ENCODE results near the gene CYP4V2.

The CYP4V2 gene

DNA sequence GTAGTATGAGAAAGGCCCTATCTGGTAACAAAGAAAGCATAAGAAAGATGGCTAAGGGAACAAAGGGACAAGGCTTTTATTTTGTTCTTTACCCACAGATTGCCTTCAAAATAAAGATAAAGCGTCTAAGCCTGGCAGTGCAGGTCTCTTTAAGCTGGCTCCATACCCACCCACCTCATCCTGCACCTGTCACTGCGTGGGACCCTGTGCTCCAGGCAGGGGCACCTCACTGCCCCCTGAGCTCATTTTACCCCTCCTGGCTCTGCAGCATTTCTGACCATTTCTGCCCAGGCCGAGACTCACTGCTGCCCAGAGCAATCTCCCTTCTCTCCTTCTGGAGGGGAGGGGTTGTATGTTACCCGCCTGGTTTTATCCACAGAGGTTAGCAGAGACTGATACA is 1.7 kb upstream of the CYP4V2 start:
- no peak for DNase-seq

DNA sequence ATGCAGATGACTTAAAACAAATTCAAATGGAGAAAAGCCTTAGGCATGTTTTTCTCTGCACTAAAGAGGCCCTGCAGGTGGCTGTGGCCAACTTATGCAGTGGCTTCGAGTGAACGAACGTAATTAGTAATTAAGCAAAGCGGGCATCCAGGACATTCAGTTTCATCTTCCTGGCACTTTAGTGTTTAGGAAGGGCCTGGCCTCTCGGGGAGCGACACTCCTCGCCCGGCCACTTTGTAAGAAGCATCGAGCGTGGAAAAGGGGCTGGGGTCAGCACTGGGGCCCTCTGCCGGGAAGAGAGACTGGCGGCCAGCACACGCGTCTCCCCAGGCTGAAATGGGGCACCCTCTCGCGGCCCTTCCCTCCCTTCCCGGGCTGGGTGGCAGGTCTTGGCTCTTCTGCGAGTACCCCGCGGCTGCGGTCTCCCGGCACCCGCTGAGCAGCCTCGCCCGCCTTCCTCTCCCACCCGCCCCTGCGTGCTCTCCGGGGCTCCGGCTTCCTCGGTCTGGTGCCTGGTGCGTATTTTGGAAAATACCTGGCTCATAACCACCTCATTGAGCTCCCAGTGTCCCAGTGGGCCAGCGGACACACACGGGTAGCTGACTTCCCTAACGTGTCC is 677 bp upstream of the CYP4V2 start:
- peak; percentile 2 for DNase-seq

DNA sequence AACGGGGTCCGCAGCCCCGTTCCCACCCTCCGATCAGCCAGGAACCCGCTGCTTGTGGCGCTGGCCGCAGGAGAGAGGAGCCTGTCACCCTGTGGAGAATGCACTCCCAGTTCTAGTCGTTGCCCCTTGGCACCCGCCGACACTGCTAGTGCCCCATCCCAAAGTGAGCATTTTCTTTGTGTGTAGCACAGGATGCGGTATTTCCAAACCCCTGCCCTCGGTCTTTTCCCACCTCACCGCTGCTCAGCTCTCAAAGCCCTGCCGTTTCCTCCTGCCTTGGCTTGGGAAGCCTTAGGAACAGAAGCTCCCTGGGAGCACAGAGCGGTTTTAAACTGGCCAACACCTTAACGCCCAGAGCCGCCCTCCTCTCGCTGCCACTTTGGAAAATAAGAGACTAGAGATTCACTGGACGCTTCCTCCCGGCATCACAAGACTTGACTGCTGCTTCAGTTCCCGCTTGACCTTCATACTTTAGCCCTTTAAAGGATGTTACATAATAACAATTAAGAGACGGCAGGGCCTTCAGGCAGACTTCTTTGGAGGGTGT is 772 bp downstream of the CYP4V2 start:
- peak; percentile 35 for DNase-seq

DNA sequence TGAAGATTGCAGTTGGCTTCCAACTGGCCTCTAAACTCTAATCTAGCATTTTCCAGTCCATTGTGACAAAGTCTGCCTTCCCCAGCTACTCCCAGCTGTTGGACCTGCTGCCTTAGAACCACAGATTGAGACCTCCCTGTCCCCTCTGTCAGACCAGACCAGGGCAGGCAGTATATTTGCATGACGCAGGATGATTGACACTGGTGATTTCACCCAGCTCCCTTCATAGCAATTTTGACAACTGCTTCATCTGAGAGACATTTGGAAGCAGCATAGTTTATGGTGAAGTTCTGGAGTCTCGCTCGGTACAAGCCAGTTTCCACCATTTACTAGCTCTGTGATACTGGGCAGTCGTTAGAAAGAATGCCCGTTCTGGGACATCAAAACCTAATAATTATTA is 2.5 kb downstream of the CYP4V2 start:
- DNase-seq, result no peak

DNA sequence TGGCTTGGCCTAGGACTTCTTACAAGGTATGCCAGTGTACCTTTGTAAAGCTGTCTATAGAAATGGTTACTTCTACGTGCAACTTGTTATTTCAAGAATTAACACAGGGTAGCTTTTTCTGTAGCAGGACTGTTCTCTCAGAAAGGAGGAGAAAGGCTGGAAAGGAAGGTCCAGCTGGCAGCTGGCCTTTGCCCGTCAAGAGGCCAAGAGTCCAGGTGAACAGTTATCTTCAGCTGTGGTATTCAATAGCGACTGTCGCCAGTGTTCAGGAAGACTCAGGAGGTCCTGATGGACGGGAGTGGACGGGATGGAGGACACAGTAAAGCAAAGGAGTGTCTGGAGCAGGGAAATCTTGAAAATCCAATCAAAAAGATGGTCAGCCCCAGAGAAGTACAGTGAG is 4.7 kb downstream of the CYP4V2 start:
- no peak for DNase-seq

DNA sequence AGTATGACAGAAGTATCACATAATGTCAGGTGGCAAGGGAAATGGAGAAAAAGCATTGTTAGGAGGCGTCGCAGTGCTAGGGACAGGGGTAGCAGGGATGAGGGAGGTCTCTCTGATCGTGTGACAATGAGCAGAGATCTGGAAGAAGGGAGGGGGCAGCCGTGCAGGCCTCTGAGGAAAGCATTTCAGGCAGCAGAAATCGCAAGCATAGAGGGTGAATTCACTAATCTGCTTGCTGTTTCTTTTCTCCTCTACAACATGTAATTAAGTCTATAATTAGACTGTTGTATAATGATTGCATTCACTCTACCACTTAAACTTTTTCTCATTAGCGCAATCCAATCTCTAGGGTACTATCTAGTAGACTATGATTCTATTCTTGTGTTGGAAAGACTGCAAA is 9.1 kb downstream of the CYP4V2 start:
- no peak for DNase-seq

DNA sequence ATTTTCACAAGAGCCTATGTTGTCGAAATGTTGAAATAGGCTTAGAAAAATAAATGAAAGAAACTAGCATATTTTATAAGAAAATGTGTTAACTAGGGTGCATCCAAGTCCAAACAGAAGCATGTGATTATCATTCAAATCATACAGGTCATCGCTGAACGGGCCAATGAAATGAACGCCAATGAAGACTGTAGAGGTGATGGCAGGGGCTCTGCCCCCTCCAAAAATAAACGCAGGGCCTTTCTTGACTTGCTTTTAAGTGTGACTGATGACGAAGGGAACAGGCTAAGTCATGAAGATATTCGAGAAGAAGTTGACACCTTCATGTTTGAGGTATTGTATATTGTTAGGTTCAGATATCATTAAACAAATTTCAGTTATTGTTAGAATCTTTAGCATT is 9.6 kb downstream of the CYP4V2 start:
- DNase-seq, result no peak

DNA sequence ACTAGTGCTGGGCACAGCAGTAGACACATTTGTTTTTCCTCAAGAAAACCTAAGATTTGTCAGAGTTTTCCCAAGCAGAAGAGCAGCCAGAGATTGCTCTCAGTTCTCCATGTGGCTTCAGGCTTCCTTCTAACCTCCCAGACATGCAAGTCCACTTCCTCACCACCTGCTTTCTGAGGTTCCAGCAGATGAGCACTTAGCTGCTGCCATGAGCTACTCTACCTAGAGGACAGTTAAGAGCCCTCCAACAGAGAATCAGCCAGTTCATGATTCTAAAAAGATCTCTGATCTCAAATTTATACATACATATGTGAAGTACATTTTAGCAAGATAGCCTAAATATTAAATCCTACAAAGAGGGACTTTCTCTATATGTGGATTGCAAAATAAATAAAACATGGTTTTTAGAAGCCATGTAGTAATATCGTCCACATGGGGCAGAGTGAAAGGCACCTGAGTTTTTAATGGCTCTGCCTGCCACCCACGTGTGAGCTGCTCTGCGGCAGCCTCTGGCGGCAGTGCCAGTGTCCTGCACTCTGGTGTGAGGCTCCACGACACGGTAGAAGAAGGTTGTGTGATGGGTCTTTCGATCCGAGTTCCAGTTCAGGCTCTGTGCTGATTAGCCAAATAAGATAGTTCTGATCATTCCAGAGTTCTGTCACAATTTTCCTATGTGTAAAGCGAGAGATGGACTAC is 10.3 kb downstream of the CYP4V2 start:
- peak; percentile 22 for DNase-seq

DNA sequence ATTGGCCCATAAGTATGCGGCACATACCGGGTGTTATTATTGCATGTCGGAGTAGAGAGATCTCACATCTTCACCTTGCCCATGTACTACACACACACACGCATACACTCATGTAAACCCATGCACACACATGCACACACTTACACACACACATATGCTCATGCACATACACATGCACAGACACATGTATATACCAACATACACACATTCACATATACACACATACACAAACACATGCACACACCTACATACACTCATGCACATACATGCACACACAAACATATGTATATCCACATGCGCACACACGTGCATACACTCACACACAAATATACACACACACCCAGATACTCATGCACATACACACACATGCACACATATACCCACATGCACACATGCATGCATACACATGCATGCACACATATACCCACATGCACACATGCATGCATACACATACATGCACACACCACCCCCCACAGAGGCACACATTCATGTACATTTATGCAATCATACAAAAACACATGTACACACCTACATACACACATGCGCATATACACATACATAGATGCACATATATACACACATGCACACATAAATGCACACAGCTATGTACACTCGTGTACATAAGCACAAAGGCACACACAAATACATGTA is 11.2 kb downstream of the CYP4V2 start:
- DNase-seq, result no peak

DNA sequence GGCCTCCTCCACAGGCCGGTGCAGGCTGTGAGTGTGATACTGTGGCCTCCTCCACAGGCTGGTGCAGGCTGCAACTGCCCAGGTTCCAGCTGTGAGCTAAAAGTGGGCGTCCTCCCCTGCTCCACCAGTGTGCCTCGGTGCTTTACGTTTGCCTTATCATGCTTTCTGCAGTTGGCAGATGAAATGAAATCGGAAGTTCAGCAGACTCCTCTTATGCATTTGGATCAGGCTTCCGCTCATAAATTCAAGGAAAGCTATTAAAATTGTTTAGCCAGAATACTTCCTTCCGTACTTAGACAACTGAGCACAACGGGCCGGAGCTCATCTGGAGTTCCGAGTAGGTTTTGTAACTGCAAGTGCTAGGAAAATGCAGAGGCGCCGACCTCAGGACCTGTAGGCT is 12.0 kb downstream of the CYP4V2 start:
- no peak for DNase-seq

DNA sequence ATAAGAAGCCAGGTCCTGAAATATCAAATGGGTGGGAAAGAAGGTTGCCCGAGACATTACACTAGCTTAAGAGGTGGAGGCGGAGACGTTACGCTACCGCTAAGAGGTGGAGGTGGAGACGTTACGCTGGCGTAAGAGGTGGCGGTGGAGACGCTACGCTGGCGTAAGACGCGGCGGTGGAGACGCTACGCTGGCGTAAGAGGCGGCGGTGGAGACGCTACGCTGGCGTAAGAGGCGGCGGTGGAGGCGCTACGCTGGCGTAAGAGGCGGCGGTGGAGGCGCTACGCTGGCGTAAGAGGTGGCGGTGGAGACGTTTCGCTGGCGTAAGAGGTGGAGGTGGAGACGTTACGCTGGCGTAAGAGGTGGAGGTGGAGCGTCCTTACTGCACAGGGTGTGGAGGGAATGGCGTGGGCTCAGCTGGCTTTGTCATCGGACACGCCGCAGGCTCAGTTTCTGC is 12.8 kb downstream of the CYP4V2 start:
- DNase-seq, result peak; percentile 68

DNA sequence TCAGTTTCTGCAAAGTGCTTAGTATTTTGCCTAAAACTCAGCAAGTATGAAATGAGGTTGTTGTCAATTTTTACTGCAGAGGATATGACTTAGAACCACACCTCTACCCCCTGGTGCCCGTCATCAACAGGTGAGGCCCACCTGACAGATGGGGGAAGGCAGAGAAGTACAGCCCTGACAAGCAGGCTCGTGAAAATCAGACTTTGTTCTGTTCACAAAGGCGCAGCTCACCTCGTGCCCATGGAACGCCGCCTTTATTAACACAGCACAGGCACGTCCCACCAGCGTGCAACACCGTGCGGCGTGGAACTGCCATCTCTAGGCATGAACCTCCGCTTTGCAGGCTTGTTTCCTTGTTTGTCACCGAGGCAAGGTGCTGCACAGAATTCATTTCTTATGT is 13.3 kb downstream of the CYP4V2 start:
- DNase-seq, result no peak

DNA sequence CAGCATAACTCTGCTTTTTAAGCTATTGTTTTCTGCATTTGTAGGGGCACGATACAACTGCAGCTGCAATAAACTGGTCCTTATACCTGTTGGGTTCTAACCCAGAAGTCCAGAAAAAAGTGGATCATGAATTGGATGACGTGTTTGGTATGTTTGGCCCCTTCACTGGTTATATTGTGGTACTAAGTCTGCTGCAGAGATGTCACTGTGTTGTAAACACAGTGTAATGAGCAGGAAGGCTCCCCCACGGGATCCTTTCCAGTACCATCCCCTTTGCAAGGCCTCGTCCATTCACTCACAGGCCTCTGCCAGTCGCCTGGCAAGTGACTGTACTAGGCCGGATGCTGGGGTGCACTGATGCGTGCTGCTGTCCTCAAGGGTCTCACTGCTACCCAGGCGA is 13.8 kb downstream of the CYP4V2 start:
- no peak for DNase-seq

DNA sequence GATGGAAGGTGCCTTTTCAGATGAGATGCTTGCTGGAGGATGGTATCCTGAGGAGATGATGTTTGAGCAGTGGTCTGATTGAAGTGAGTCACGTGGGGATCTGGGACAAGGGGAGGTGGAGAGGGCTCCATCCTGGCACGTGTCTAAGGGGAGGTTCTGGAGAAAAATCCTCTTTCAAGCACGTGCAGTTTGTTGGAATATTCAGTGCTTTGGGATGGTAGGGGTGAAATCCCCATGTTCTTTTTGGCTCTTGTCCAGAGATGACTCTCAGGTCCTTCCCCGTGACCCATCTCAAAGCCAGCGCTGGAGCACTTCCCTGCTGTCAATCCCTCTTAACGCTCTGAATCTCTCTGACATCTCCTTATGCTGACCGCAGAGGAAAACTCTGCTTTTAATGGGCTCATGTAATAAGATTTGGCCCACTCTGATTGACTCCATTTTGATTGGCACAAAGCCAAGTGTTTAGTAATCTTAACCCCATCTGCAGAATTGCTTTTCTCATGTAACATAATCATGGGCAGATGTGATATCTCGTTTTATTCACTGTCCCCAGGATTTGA is 25.2 kb downstream of the CYP4V2 start:
- DNase-seq, result peak; percentile 28

DNA sequence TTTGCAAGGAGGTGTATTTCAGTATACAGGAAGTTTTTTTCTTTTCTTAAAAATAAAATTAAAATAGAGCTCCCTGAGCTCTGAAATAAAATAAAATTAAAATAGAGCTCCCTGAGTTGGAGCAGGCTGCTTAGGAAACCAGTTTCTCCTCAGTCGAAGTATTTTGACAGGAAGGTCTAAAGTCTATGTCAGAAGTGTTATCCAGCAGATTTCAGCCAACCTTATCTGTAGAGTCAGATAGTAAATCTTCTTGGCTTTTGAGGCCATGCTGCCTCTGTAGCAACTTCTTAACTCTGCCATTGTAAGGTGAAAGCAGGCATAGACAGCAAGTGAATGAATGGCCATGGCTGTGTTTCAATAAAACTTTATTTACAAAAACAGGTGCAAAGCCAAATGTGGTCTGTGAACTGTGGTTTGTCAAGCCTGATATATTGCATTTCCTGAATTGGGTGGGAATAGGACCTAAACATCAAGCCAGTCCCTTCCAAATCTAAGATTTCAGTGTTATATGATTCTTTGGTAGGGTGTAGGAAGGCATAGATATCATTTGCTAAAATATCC is 26.4 kb downstream of the CYP4V2 start:
- no peak for DNase-seq

DNA sequence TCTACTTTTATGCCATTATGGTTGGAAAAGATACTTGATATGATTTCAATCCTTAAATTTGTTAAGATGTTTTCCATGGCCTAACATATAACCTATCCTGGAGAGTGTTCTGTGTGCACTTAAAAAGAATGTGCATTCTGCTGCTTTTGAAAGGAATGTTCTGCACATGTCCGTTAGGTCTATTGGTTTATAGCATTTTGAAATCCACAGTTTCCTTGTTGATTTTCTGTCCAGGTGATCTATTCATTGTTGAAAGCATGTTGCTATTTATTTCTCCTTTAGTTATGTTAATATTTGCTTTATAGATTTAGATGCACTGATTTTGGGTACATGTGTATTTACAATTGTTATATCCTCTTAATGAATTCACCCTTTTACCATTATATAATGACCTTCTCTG is 30.3 kb downstream of the CYP4V2 start:
- DNase-seq, result no peak

DNA sequence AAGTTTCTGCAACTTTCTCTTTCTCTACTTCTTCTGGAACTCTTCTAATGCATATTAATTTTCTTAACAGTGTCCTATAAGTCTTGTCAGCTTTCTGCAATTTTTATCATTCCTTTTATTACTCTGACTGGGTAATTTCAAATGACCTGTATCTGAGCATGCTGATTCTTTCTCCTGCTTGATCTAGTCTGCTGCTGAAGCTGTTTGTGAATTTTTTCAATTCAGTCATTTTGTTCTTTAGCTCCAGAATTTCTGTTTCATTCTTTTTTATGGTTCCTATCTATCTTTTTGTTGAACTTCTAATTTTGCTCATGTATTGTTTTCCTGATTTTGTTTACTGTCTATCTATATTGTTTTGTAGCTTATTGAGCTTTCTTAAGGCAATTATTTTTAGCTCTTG is 34.5 kb downstream of the CYP4V2 start:
- no peak for DNase-seq

DNA sequence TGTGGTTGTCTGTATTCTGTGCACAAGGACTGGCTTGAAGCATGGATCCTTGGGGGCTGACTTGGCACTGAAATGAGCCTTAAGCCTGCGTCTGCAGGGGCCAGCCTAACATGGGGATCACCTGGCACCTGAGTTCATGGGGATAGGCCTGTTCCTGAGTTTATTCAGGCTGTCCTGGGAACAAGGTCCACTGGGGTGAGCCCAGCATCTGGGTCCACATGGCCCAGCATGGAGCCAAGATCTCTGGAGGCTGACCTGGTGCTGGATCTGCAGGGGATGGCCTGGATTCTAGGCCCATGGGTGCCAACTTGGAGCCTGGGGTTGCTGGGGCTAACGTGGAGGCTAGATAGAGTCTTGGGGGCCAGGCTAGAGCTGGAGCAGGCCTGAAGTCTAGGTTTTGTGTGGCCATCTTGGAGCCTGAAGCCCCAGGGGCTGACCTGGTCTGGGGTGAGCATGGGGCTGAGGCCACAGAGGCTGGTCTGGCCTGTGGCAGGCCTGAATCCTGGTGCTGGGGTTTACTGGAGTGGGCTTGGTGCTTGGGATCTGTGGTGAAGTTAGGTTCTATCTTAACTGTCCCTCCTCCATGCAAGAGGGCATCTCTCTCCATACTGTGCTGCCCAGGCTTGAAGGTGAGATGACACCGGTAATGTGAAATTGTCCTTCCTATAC is 35.3 kb downstream of the CYP4V2 start:
- DNase-seq, result no peak

DNA sequence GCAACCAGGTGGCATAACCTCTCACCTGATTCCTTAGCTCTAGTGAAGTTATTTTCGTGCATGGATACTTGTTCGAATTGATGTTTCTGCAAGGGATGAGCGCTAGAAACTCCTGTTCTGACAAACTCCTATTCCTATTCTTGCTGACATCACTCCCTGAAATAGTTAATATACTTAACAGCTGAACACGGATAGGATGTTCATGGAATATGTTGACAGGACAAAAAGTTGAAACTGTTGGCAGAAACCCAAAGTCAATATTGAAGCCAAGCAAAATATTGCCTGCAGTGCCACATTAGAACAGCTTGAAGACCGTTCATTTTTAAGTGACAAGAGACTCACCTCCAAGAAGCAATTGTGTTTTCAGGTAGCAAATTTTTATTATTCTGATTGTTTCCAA is 35.9 kb downstream of the CYP4V2 start, which contains the start of gene KLKB1:
Gene KLKB1 (plus strand): TSS at position 287 of the 400 bp plus-strand sequence. CDS start 689 bp downstream, outside the sequence.
- peak; percentile 5 for DNase-seq

DNA sequence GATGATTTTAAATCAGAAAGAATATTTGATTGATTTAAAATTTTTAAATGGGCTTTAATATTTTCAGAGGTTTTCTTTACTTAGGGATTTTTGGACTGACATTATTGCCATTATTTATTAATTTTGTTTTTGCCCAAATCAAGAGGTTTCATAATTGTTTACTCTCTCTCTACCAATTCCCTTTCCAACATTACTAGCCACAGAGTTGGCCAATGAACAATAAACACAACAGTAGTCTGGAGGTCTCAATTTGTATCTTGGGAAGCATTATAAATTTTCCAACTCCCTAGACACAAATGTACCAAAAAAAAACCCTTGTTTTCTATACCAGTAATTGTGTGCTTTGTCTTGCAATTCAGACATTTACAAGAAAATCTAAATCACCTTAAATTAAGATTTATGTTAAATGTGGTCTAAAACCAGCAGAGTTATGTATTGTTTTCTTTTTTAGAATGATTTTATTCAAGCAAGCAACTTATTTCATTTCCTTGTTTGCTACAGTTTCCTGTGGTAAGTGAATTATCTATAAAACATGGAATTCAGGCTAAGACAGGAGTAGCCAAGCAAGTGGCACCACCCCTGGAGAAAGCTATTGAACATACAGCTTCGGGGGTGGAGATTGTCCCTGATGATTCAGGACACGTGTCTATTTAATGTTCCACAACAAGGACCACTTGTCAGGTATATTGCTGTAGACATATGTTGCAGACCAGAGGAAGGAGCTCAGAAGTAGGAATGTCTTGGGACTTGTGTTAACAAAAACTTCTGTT is 36.6 kb downstream of the CYP4V2 start:
- DNase-seq, result no peak

DNA sequence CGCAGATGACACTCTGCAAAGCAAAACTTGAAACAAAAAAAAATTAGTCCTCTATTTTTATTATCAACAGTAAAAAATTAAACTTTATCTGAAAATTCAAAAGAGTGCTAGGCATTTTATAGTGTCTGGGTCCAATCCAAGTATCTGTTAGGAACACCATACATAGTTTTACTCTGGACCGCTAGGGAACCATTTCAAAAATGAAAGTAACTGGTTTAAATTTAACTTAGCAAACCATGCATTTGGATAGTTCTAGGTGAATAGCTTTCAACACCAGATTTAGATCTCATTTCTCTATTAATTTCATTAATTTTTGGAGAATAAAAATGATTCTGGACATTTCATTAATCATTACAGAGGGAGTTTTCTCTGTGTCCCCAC is 37.1 kb downstream of the CYP4V2 start:
- no peak for DNase-seq

DNA sequence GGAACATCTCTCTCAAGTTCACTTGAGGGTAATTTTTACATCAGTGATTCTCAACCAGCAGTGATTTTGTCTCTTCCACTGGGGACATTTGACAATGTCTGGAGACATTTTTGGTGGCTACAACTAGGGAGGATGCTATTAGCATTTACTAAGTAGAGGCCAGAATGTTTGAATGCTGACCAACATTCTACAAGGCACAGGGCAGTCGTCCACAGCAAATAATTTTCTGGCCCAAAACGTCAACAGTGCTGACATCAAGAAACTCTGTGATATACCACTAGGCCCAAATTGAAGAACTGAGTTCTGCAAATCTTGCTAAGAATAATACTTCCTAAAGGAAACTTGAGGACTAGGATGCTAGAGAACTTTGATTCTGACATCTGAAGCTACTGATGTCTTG is 43.0 kb downstream of the CYP4V2 start:
- DNase-seq, result no peak

Data from fibroblast of skin of right biceps (primary cell).